ENCODE data around the gene CDKN1C.
"Not testable (repeated sequence)": the region's sequence is repeated elsewhere in the genome, so short reads cannot be mapped to it uniquely, and the experiment has no call there.

CDKN1C gene

DNA sequence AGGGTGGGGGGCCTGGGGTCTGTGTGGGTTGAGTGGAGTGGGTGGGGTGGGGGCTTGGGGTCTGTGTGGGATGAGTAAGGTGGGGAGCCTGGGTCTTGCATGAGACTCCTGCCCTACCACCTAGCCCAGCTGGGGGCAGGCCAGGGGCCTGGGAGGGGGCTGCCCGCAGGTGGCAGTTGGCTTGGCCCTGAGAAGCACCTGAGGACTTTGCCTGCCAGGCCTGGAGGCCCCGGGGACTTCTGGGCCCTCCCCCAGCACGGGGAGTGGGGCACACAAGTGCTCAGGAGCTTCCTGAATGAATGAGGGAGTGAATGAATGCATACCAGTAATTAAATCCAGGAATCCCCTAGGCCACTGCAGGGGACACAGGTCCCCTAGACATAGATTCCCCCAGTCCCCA lies 37.1 kb upstream of the CDKN1C start:
- no peak for DNase-seq

GRCh38 chr11:2921742-2922493 lies 36.3 kb upstream of the CDKN1C start:
- no peak for DNase-seq

GRCh38 chr11:2921261-2921660 lies 35.7 kb upstream of the CDKN1C start:
- DNase-seq = no peak

DNA sequence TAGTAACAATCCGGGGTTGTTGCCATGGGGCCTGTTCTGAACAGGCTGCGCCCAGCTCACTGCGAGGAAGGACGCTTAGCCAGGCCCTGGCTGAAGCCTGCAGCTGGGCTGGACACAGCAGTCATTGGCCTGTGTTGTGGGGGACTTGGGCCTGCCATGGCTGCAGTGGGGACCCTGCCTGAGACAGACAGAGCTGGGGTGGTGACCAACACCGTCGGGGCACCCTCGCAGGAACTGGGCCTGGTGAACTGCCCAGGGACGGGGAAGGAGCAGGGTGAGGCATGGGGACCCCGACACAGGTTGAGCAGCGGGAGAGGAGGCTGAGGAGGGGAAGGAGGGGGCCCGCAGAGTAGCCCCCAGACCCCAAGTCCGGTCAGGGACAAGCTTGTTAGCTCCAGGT lies 34.8 kb upstream of the CDKN1C start:
- DNase-seq = no peak

DNA sequence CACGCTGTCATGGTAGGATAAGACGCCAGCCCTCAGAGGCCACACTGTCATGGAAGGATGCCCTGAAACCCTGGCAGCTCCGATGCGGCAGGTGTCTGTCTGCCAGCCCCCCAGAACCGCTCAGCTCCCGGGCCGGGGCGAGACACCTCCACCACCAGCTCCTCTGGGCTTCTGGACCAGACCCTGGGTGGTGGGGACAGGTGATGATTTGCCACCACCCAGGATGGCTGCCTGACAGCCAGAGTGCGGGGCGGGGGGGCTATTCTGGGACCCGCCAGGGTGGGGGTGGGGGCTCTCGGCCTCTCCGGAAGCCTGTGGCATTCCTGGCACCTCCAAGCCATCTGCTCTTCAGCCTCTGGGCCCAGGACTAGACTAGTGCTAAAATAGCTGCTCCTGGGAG lies 34.3 kb upstream of the CDKN1C start:
- DNase-seq = no peak

DNA sequence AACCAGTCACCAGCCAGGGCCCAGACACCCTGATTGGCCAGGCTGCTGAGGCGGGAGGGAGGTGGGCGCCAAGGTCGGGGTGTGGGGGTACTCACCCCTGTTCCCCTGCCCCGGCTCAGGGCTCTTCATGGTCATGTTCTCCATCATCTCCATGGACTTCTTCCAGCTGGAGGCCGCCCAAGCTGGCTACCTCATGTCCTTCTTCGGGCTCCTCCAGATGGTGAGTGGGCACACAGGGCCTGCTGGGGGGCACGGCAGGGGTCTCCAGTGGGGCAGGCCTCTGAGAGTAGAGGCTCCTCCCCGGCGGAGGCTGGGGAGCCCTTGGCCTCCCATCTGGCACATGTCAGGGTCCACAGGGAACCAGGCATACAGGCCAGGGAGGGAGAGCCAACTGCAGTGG lies 33.6 kb upstream of the CDKN1C start:
- no peak for DNase-seq

DNA sequence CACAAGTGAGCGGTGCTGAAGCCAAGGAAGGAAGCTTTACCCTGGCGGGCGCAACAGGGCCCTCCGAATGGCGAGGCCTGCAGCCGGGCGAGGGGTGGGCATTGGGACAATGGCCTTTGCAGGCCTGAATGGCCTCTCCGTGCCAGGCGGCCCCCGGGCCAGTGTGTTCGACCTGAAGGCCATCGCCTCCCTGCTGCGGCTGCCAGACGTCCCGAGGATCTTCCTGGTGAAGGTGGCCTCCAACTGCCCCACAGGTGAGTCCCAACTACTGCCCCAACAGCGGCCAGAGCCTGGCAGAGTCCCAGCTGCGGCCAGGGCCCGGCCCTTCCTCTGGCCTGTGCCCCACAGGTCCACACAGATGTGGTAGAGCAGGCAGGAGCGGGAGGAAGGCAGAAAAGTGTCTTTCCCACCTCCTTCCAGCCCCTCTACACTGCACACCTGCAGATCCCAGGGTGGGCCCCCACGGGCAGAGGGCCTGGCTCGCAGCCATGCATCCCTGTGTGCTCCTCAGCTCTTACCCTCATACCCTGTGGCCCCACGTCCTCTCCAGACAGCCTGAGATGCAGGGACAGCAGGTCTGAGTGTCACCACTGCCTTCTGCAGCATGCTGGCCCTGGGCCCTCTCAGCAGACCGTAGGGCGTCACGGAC lies 32.4 kb upstream of the CDKN1C start:
- no peak for DNase-seq

DNA sequence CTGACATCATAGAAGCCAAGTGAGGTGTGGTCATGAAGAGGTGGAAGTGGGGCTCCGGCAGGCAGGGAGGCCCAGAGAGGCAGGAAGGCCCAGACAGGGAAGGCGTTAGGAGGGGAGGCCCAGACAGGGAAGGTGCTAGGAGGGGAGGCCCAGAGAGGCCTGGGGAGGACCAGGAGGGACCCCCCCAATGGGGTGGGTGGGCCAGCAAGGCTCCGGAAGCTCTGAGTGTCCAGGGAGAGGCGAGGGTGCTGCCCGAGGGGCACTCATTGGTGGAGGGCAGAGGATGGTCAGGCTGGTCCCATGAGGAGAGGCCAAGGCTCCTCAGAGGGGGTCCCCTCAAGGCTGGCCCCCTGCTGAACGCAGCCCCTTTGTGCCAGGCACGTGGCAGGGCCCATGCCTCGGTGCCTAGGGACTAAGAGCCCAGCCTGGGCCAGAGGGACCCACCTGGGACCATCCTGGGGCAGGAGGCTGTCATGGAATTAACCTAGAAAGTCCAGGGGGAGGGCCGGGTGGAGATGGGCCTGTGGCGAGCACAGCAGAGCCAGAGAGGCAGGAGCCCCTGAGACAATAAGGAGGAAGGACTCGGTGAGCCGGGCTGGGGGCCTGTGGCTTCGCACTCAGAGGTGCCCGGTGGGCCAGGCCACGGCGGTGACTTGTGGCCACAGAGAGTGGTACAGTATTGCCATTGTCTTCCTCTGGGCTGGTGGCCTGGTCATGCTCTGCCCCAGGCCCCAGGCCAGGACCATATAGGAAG lies 31.5 kb upstream of the CDKN1C start:
- no peak for DNase-seq

DNA sequence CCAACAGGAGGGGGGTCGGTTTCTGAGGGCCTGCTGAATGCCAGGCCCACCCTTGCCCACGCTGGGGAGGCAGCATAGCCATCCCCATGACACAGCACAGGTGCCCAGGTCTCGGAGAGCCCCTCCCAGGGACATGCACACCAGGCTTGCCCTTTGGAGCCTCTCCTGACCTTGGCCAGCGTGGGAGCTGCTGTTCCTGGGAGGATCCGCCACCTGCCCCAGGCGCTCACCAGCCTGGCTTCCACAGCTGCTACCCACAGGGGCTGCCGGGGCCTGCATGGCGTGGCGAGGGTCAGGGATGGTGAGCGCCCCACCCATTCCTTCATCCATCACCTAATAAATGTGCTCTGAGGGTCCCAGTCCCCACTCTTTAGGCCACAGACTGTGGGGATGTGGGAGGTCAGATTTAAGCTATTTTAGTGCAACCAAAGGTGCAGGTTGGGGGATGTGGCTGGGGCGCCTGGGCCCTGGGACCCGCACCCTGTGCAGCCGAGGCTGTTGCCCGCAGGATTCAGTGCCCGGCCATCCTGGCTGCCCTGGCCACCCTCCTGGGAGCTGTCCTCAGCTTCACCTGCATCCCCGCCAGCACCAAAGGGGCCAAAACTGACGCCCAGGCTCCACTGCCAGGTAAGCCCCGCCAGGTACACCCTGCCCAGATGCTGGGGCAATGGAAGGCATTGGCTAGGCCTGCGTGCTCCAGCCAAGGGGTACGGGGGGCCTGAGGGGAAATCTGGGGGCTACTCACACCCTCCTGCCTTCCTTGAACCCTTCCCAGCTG lies 30.7 kb upstream of the CDKN1C start:
- no peak for DNase-seq

DNA sequence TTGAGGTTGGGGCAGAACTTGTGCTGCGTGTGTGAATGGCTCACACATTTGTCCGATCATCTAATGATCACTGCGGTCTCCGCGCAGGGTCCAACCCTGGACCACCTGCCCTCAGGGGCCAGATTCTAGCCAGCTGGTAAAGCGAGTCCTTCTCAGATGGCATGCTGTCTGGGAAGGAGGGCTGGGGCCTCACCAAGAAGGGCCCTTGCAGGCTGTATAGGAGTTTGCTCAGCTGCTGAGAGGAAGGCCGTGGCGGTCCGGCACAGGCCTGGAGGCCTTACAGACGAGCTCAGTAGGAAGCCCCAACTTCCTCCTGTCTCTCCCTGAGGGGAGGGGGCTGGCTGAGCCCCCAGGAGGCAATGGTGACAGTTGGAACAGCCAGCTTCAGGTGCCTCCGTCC lies 29.9 kb upstream of the CDKN1C start:
- no peak for DNase-seq

DNA sequence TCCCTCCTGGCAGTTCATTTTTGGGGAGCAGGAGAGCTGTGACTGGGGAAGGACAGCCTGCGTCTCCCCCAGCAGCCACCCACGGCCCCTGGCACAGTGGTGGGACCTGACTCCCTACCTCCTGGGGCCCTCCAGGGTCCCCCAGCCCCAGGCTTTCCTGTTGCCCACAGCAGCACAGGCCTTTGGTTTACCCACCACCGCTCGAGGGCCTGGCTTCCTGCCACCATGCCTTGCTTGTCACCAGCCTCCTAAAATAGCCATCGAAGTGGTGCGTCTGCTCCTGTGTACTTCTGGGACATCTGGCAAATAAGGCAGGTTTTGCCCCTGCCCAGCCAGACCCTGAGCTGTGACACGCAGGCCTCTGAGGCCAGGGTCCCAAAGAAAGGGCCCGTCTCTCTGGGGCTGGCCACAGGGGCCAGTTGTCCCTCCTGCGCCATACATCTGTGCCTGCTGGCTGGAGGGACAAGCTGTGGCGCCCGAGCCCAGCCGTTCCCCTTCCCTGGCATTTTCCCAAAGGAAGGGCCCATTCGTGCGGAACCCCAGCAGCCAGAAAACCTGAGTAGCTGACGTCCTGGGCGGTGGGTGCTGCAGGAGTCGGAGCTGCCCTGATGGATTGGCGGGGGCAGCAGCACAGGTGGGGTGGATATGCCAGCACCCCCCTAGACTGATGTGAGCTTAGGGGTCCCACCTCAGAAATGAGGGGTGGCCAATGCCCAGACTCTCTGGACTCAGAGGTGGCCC lies 29.1 kb upstream of the CDKN1C start:
- no peak for DNase-seq

DNA sequence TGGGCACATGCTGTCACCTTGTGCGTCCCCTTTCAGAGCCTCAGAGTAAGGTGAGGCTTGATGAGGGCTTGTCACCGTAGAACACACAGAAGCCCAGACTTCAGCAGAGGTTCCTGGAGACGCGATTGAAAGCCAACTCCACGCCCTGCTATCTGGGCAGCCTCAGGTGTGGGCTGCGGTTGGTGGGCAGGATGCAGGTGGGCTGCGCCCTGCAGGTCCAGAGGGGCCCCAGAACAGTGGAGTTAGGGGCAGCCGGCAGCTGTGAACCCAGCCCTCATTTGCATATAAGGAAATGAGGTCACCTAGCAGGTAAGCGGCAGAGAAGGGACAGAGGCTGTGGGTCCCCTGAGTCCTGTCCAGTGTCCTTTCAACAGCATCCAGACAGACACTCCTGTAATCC lies 28.2 kb upstream of the CDKN1C start:
- DNase-seq = no peak

DNA sequence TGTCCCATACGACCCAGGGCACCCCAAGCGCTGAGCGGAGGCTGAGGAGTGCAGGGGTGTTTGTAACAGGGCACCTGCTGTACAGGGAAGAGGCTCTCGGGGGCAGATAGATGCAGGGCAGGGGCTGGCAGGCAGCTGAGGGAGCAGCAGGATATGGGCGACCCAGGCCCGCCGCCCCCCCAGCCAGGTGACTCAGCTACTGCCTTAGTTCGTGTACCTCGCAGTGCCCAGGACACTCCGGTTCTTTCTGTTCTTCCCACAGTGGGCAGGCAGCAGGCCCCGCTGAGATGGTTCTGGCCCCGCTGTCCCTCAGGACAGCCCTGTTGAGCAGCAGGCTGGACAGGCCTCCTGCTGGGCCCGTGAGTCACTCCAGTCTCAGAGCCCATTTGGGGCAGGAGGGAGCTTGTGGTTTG lies 27.4 kb upstream of the CDKN1C start:
- DNase-seq = no peak

- DNase-seq = no peak
These were observed 26.9 kb upstream of the CDKN1C start for GRCh38 chr11:2912498-2912897.

DNA sequence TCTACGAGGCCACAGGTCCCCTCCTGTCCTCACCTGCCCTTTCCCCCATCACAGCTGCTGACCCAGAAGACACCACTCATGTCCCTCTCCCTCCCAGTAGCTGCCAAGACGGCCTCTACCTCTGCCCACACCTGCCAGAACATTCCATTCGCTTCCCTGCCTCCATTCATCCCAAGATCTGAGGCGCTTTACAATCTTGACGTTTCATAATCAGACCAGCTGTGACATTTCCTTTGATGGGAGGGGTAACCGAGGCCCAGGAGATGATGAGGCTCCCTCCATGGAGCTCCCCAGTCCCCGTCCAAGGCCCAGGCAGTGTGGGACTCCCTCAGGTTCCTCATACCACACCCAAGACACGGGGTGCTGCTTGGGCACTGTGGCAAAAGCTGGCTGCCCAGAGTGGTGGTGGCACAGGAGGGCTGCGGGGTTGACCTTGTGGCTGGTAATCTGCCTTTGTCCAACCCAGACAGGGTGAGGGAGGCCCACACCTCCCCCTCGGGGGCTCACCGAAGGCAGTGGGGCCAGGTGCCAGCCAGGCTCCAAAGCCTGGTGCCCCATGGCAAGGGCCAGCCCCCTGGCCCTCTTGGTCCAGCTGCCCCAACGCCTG lies 26.3 kb upstream of the CDKN1C start:
- DNase-seq = no peak

DNA sequence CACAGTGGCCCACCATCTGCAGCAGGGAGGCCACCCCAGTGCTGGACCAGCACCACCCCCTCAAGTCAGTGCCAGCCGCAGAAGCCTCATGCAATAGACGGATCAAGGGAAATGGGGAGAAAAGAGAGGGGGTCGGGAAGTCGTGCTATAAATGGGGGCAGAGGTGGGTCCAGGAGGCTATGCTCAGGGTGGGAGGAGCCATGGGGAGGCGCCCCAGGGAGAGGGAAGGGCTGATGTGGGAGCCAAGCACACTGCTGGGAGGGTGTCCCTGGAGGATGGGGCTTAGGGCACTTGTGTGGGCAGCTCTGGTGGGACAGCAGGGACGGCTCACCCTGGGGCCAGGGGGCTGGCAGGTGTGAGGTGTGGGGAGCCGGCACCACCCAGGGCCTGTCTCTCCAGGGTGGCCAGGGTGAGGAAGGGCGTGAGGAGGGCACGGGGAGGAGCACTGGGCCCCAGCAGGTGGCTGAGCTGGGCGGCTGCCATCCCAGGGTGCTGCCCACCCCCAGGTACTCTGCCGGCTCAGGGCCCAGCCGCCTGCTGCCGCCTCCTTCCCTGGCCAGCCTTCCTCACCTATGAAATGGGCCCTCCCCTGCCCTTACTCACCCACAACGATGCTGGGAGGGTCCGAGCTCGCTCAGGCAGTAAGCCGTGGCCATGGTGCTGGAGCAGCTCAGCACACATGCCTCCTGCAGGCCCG lies 25.7 kb upstream of the CDKN1C start:
- DNase-seq = no peak

DNA sequence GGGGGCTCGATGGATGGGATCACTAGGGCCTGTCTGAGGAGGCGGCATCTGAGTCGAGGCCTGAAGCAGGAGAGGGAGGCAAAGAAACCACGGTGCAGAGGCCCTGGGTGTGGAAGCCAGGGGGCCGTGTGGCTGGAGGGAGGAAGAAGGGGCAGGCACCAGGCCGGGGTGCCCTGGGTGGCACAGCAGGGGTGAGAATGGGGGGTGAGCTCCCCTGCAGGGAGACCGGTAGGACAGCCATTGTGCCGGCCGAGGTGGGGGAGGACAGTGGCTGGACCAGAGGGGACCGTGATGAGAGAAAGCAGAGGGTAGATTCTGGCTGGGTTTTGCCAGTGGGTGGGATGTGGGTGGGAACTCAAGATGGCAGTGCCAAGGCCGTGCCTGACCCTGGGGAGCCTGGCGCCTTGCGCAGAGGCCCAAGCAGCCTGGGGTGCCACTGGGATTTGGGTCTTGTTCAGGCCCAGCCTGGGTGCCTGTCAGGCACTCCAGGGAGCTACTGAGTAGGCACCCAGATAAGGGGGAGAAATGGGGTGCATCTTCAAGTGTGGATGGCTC lies 24.9 kb upstream of the CDKN1C start:
- DNase-seq = no peak

DNA sequence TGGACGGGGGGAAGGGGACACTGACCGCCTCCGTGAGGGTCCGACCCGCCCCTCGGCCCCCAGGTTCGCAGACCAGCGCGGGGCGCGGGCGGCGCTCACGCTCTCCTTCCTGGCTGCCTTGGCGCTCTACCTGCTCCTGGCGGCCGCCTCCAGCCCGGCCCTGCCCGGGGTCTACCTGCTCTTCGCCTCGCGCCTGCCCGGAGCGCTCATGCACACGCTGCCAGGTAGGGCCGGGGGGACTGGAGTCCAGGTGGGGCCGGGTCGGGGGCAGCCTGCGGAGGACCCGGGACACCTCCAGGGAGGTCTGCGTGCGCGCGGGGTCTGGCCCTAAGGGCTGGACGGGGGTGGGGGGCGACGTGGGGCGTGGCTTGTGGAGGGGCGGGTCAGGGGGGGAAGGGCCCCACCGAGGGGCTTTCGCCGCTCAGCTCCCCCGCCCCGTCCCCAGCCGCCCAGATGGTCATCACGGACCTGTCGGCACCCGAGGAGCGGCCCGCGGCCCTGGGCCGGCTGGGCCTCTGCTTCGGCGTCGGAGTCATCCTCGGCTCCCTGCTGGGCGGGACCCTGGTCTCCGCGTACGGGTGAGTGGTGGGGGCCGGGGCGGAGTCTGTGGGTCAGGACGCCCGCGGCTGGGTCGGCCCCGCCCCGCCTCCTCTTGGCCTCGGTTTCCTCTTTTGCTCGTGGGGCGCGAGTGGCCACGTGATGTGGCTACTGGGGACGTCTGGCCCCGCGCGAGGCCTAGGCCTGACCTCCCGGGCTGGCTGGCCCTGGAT lies 23.7 kb upstream of the CDKN1C start:
- DNase-seq = no peak

DNA sequence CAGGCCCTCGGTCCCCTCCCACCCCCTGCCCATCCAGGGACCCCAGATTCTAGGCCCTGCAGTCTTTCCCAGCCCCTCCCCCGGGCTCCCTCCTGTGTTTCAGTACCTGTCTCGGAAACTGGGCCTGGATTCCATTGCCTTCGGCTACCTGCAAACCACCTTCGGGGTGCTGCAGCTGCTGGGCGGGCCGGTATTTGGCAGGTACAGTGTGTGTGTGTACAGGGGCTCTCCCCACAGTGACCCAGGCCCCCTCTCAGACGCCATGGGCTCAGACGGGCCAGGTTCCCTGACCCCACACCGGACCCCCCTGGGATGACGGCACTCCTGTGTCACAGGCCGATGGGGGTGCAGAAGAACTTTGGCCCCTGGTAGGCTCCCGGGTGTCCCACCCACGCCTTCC lies 22.6 kb upstream of the CDKN1C start:
- DNase-seq = no peak

- not testable (repeated sequence) for DNase-seq
These were observed 19.7 kb upstream of the CDKN1C start for GRCh38 chr11:2905299-2905698.

Measured in NCI-H1436 treated with DMSO at 0.1 percent for 48 hours (cell line).